Mesothelial cell of epicardium (in vitro differentiated cells): ENCODE data around the gene PTPRK. TPM values are rescaled to one million over a fixed set of nuclear protein-coding genes. Genes with fewer than 3 reads are reported as not detected.

ENCODE experiments used
- DNase-seq, 2 experiments: peaks; one replicate each; pipeline ENCODE4 v3.0.0; 2021; ENCODE audit warnings: low spot score in 2 of 2; ENCODE audit not compliant: unreplicated experiment in 2 of 2
- H3K27ac Mint-ChIP-seq: 2 replicates; pipeline ENCODE4 v1.8.0; 2021; ENCODE audit warnings: mixed read lengths
- H3K27me3 Mint-ChIP-seq: 2 replicates; pipeline ENCODE4 v1.8.0; 2021; ENCODE audit warnings: low read depth, mixed read lengths
- H3K36me3 Mint-ChIP-seq: 2 replicates; pipeline ENCODE4 v1.8.0; 2021; ENCODE audit warnings: mixed read lengths
- H3K4me1 Mint-ChIP-seq: 2 replicates; pipeline ENCODE4 v1.8.0; 2021; ENCODE audit warnings: mixed read lengths
- H3K4me3 Mint-ChIP-seq: 2 replicates; pipeline ENCODE4 v1.8.0; 2021; ENCODE audit warnings: mild to moderate bottlenecking, moderate library complexity, mixed read lengths
- H3K9me3 Mint-ChIP-seq: 2 replicates; pipeline ENCODE4 v1.8.0; 2021; ENCODE audit warnings: mixed read lengths
- CTCF ChIP-seq: fragments of 200-600 bp; sonication (generic); IDR thresholded peaks from one replicate; pipeline ENCODE4 v1.5.0; 2021; ENCODE audit warnings: antibody characterized with exemption; ENCODE audit not compliant: unreplicated experiment
- total RNA-seq: library from RNA; stranded (reverse); gene quantifications from 3 replicates; pipeline ENCODE4 v1.2.1, GENCODE V29; 2021

The PTPRK gene
- total RNA-seq, 1 donor from 2014 or later = 93.7 TPM

- H3K27me3 Mint-ChIP-seq = no peaks in the 10 kb centered on the region
- no peak for TF ChIP-seq CTCF
Observed at GRCh38 chr6:128098000-128098581, 422.3 kb downstream of the PTPRK start.

GRCh38 chr6:128097009-128097408, 423.4 kb downstream of the PTPRK start:
- H3K27me3 Mint-ChIP-seq = no peaks in the 10 kb centered on the region
- no peak for DNase-seq
- peaks cover 4% of the 10 kb centered on the region for H3K4me1 Mint-ChIP-seq
- no peak for TF ChIP-seq CTCF
- H3K36me3 Mint-ChIP-seq = peaks cover 6% of the 10 kb centered on the region
- H3K27ac Mint-ChIP-seq = no peak overlapping the region
- no peak overlapping the region for H3K4me3 Mint-ChIP-seq
- H3K9me3 Mint-ChIP-seq = no peaks in the 10 kb centered on the region

More at GRCh38 chr6:128098000-128098581, 422.3 kb downstream of the PTPRK start:
- peaks cover 6% of the 10 kb centered on the region for H3K36me3 Mint-ChIP-seq
- H3K27ac Mint-ChIP-seq = no peak overlapping the region
- H3K4me3 Mint-ChIP-seq = no peak overlapping the region
- no peaks in the 10 kb centered on the region for H3K9me3 Mint-ChIP-seq
- peaks cover 4% of the 10 kb centered on the region for H3K4me1 Mint-ChIP-seq
- no peak for DNase-seq

GRCh38 chr6:128095362-128095761, 425.0 kb downstream of the PTPRK start:
- Mint-ChIP-seq H3K36me3 (peaks cover 8% of the 10 kb centered on the region), H3K27me3 (no peaks in the 10 kb centered on the region), H3K4me1 (peaks cover 4% of the 10 kb centered on the region), H3K27ac (no peak overlapping the region), H3K4me3 (no peak overlapping the region), H3K9me3 (no peaks in the 10 kb centered on the region)
- no peak for TF ChIP-seq CTCF
- no peak for DNase-seq

GRCh38 chr6:128079021-128079420, 441.4 kb downstream of the PTPRK start:
- H3K27ac Mint-ChIP-seq = no peak overlapping the region
- DNase-seq = no peak
- no peaks in the 10 kb centered on the region for H3K27me3 Mint-ChIP-seq
- H3K4me1 Mint-ChIP-seq = no peaks in the 10 kb centered on the region
- peaks cover 34% of the 10 kb centered on the region for H3K36me3 Mint-ChIP-seq
- TF ChIP-seq CTCF = no peak
- H3K4me3 Mint-ChIP-seq = no peak overlapping the region
- H3K9me3 Mint-ChIP-seq = no peaks in the 10 kb centered on the region

- DNase-seq = no peak
- H3K27me3 Mint-ChIP-seq = no peaks in the 10 kb centered on the region
- H3K9me3 Mint-ChIP-seq = no peaks in the 10 kb centered on the region
- no peak for TF ChIP-seq CTCF
- no peak overlapping the region for H3K4me3 Mint-ChIP-seq
- H3K27ac Mint-ChIP-seq = no peak overlapping the region
- H3K36me3 Mint-ChIP-seq = peaks cover 31% of the 10 kb centered on the region
- H3K4me1 Mint-ChIP-seq = no peaks in the 10 kb centered on the region
Observed at GRCh38 chr6:128078276-128078675, 442.1 kb downstream of the PTPRK start.

GRCh38 chr6:128076843-128077242, 443.6 kb downstream of the PTPRK start:
- peaks cover 29% of the 10 kb centered on the region for H3K36me3 Mint-ChIP-seq
- no peak for DNase-seq
- TF ChIP-seq CTCF = no peak
- no peak overlapping the region for H3K27ac Mint-ChIP-seq
- no peaks in the 10 kb centered on the region for H3K27me3 Mint-ChIP-seq
- H3K9me3 Mint-ChIP-seq = no peaks in the 10 kb centered on the region
- no peak overlapping the region for H3K4me3 Mint-ChIP-seq
- H3K4me1 Mint-ChIP-seq = no peaks in the 10 kb centered on the region
